ENCODE data around the gene HSPA1A. TPM values are rescaled to one million over a fixed set of nuclear protein-coding genes. Genes with fewer than 3 reads are reported as not detected.
"Not testable (repeated sequence)": the region's sequence is repeated elsewhere in the genome, so short reads cannot be mapped to it uniquely, and the experiment has no call there.

HSPA1A gene
- total RNA-seq, 2 donors from 2014 or later, result 55.1 to 79.8 TPM

DNA sequence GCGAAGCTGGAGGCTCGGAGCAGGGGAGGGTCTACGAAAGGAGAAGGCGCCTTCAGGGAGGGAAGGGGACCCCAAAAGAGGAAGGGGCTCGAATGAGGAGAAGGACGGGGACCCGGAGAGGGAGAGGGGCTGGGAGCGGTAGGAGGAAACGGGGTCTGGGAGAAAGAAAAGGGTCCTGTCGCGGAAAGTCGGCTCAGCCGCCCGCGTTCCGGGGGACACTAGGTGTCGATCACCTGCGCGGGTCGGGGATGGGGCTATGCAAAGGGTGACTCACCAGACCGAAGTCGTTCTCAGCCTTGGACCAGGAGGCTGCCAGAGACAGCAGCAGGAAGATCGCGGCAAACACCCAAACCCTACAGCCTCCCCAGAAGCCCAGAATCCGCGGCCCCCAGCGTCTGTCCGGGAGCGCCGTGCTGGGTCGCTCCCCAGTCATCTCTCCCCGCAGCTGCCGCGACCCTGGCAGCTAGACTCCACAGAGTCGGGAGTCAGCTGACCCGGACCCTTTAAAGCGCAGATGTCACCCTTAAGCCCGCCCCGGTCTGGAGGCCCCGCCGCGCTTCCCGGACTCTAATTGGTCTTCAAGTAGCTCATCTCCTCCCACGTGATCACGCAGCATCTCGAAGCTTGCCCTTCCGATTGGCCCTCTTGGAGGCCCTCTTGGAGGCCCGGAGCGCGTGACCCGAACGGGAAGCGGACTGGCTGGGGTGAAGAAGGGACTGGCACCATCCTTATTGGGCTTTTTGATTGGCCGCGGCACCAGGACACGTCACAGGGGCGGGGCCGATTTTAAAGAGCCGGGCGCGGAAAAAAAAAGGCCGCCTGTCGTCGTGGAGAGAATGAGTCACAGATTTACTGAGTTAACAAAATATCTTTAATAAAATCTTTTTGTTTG, 47.2 kb downstream of the HSPA1A start, which contains the start of gene NEU1:
Gene NEU1 (minus strand): TSS at position 478 of the 892 bp plus-strand sequence. CDS start 45 bp downstream, at position 433.
- Mint-ChIP-seq H3K9me3 (no peaks in the 10 kb centered on the region), H3K27ac (peak within 1 kb of the TSS; percentile 92 to 99), H3K36me3 (no peaks in the 10 kb centered on the region)
- peak; percentile 95 to 98 for ATAC-seq
- DNase-seq (ENCODE audit: low spot score in 2 of 2), result peak; percentile 97 to 100

DNA sequence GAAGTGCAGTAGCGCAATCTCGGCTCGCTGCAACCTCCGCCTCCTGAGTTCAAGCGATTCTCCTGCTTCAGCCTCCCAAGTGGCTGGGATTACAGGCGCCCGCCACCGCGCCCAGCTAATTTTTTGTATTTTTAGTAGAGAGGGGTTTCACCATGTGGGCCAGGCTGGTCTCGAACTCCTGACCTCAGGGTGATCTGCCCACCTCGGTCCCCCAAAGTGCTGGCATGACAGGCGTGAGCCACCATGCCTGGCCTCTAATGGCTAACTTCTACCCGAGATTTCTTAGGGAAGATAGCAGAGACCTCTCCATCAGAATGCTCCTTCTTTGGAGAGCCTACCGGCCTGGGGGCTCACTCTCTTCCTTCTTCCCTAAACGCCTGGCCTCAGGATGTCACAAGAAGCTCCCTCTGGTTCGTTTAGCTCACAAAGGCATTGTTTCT, 48.8 kb downstream of the HSPA1A start:
- not testable (repeated sequence) for DNase-seq (ENCODE audit: low spot score in 2 of 2); H3K36me3 Mint-ChIP-seq; H3K9me3 Mint-ChIP-seq; ATAC-seq
- peak overlapping the region; percentile 92 to 99 for H3K27ac Mint-ChIP-seq

DNA sequence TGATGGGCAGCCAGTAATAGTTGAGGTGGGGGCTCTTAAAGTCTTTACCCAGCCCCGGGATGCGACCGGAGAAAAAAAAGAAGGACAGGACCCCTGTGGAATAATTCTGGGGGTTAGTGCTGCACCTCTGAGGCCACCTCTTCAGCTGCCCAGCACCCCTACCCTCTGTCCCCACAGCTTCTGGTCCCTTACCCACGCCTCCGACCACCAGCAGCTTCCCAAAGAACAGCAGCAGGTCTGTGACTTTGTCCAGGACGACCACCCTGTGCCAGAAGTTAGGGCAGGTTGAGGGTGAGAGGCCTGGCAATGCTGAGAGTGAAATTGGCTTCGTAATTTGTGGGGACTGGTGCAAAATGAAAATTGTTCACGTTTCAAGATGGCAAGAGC, 49.5 kb downstream of the HSPA1A start:
- DNase-seq (ENCODE audit: low spot score in 2 of 2), result no peak
- no peak for ATAC-seq
- H3K27ac Mint-ChIP-seq, result no peak overlapping the region
- no peaks in the 10 kb centered on the region for H3K36me3 Mint-ChIP-seq
- no peaks in the 10 kb centered on the region for H3K9me3 Mint-ChIP-seq

DNA sequence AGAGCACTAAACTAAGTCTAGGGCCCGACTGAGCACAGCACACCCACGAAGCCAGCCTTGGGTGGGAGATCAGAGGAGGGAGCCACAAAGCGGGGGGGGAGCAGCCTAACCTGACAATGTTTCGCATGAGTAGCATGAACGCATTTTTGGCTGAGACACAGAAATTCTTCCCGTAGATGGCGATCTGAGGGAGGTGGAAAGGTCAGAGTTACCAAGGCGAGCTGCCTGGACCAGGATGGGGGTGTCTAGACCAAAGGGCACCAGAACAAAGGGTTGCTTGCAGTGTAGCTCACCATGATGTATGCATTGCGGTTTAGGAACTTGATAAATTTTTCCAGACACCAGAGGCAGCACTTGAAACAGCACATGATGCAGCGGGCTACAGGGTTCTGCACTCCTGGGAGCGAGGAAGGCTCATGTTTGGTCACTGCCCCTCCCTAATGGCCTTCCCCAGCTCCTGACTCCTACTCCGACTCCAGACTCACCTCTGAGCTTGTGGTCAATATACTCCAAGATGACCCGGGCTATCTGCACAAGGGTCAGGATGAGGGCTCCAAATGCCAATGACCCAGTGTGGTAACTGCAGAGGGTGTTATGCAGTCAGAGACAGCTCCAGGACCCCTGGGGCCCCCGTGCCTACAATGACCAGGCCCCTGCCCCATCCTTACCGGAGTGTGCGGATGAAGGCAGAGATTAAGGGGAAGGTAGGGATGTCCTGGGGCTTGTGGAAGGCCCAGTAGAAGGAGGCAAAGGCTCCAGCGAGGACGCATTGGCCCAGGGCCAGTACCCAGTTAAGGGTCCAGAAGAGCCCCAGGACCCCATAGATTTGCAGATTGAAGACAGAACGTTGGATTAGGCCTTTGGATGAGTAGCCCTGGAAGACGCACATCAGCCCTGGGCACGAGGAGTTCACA, 50.1 kb downstream of the HSPA1A start:
- Mint-ChIP-seq H3K36me3 (no peaks in the 10 kb centered on the region), H3K27ac (no peak overlapping the region), H3K9me3 (no peaks in the 10 kb centered on the region)
- no peak for ATAC-seq
- DNase-seq (ENCODE audit: low spot score in 2 of 2), result no peak

Other genes with a start within 250 kb of the HSPA1A start
- gene LTA, start 243.3 kb upstream of the HSPA1A start, total RNA-seq, result 1,000 to 10,000 TPM in 1 of 2 donors, 100 to 1,000 TPM in 1; 266 to 1,366 TPM
- gene TNF, start 240.0 kb upstream of the HSPA1A start, total RNA-seq, result 100 to 1,000 TPM in 1 of 2 donors, 10 to 100 TPM in 1; 52.0 to 250 TPM
- gene LTB, start 233.1 kb upstream of the HSPA1A start, total RNA-seq, result 100 to 1,000 TPM in 1 of 2 donors, 10 to 100 TPM in 1; 89.3 to 294 TPM
- 10 to 100 TPM; 18.2 to 21.6 TPM for gene LST1, start 229.3 kb upstream of the HSPA1A start, total RNA-seq
- gene NCR3, start 222.5 kb upstream of the HSPA1A start, total RNA-seq, result 10 to 100 TPM; 12.7 to 17.2 TPM
- gene AIF1, start 200.3 kb upstream of the HSPA1A start, total RNA-seq, result 100 to 1,000 TPM in 1 of 2 donors, 10 to 100 TPM in 1; 43.9 to 117 TPM
- gene PRRC2A, start 194.8 kb upstream of the HSPA1A start, total RNA-seq, result 100 to 1,000 TPM; 253 to 336 TPM
- gene BAG6, start 162.9 kb upstream of the HSPA1A start, total RNA-seq, result 100 to 1,000 TPM; 286 to 303 TPM
- gene APOM, start 159.6 kb upstream of the HSPA1A start, total RNA-seq, result 1 to 10 TPM; 2.6 to 2.7 TPM
- gene C6orf47, start 154.8 kb upstream of the HSPA1A start, total RNA-seq, result 10 to 100 TPM; 15.0 to 16.4 TPM
- 10 to 100 TPM; 36.2 to 39.0 TPM for gene GPANK1, start 150.5 kb upstream of the HSPA1A start, total RNA-seq
- 100 to 1,000 TPM; 242 to 251 TPM for gene CSNK2B, start 149.5 kb upstream of the HSPA1A start, total RNA-seq
- 10 to 100 TPM; 23.4 to 26.5 TPM for gene LY6G5B, start 145.6 kb upstream of the HSPA1A start, total RNA-seq
- gene LY6G5C, start 134.5 kb upstream of the HSPA1A start, total RNA-seq, result 1 to 10 TPM; 1.8 to 4.1 TPM
- 10 to 100 TPM; 33.1 to 46.8 TPM for gene ABHD16A, start 112.2 kb upstream of the HSPA1A start, total RNA-seq
- gene LY6G6F, start 108.7 kb upstream of the HSPA1A start, total RNA-seq, result not detected
- gene LY6G6D, start 100.2 kb upstream of the HSPA1A start, total RNA-seq, result not detected
- not detected for gene LY6G6C, start 93.8 kb upstream of the HSPA1A start, total RNA-seq
- gene MPIG6B, start 92.2 kb upstream of the HSPA1A start, total RNA-seq, result not detected
- gene DDAH2, start 86.2 kb upstream of the HSPA1A start, total RNA-seq, result 10 to 100 TPM in 1 of 2 donors, 1 to 10 TPM in 1; 6.7 to 42.6 TPM
- gene CLIC1, start 79.0 kb upstream of the HSPA1A start, total RNA-seq, result 100 to 1,000 TPM; 440 to 455 TPM
- 100 to 1,000 TPM; 116 to 158 TPM for gene MSH5, start 75.5 kb upstream of the HSPA1A start, total RNA-seq
- gene SAPCD1, start 52.9 kb upstream of the HSPA1A start, total RNA-seq, result 10 to 100 TPM; 13.3 to 21.3 TPM
- 1 to 10 TPM in 1 of 2 donors, under 1 TPM in 1; 0.68 to 2.6 TPM for gene VWA7, start 38.2 kb upstream of the HSPA1A start, total RNA-seq
- gene VARS1, start 19.8 kb upstream of the HSPA1A start, total RNA-seq, result 100 to 1,000 TPM in 1 of 2 donors, 10 to 100 TPM in 1; 57.7 to 127 TPM
- gene LSM2, start 8.6 kb upstream of the HSPA1A start, total RNA-seq, result 100 to 1,000 TPM; 150 to 173 TPM
- gene HSPA1L, start 260 bp upstream of the HSPA1A start, total RNA-seq, result 1 to 10 TPM; 2.3 to 2.8 TPM
- 100 to 1,000 TPM in 1 of 2 donors, 10 to 100 TPM in 1; 53.8 to 171 TPM for gene HSPA1B, start 12.2 kb downstream of the HSPA1A start, total RNA-seq
- 10 to 100 TPM; 18.6 to 48.8 TPM for gene NEU1, start 47.3 kb downstream of the HSPA1A start, total RNA-seq
- under 1 TPM in 1 of 2 donors, not detected in 1; 0.29 TPM for gene SLC44A4, start 63.5 kb downstream of the HSPA1A start, total RNA-seq
- 10 to 100 TPM; 40.1 to 58.5 TPM for gene EHMT2, start 82.2 kb downstream of the HSPA1A start, total RNA-seq
- 1 to 10 TPM; 1.3 to 2.4 TPM for gene ZBTB12, start 86.5 kb downstream of the HSPA1A start, total RNA-seq
- 1 to 10 TPM in 1 of 2 donors, under 1 TPM in 1; 0.53 to 5.2 TPM for gene C2, start 112.2 kb downstream of the HSPA1A start, total RNA-seq
- gene CFB, start 130.6 kb downstream of the HSPA1A start, total RNA-seq, result 1 to 10 TPM; 1.9 to 3.6 TPM
- 10 to 100 TPM; 69.7 to 70.9 TPM for gene NELFE, start 143.4 kb downstream of the HSPA1A start, total RNA-seq
- 100 to 1,000 TPM in 1 of 2 donors, 10 to 100 TPM in 1; 91.8 to 115 TPM for gene SKIC2, start 143.6 kb downstream of the HSPA1A start, total RNA-seq
- gene DXO, start 156.6 kb downstream of the HSPA1A start, total RNA-seq, result 10 to 100 TPM; 16.2 to 18.5 TPM
- gene C4A, start 166.5 kb downstream of the HSPA1A start, total RNA-seq, result 1 to 10 TPM; 4.1 to 8.1 TPM
- gene C4B, start 199.3 kb downstream of the HSPA1A start, total RNA-seq, result 1 to 10 TPM; 3.9 to 5.2 TPM
- under 1 TPM; 0.32 to 0.49 TPM for gene CYP21A2, start 222.9 kb downstream of the HSPA1A start, total RNA-seq